Ascending aorta (tissue), 2 donors: Measurements from ENCODE around the gene CEND1. TPM values are rescaled to one million over a fixed set of nuclear protein-coding genes. Genes with fewer than 3 reads are reported as not detected.

ENCODE experiments used
- DNase-seq, 2 donors: peaks; one replicate each; pipeline ENCODE4 v3.0.0-alpha.2; 2019; ENCODE audit warnings: low spot score in 2 of 2
- H3K27ac ChIP-seq, 2 donors: fragments of 200-600 bp; sonication (generic); one replicate each; pipeline ENCODE4 v1.5.1; 2016 to 2017; ENCODE audit warnings: mild to moderate bottlenecking in 1 of 2
- H3K27me3 ChIP-seq: fragments of 200-600 bp; sonication (generic); one replicate; pipeline ENCODE4 v1.5.1; 2017
- H3K36me3 ChIP-seq, 2 donors: fragments of 200-600 bp; sonication (generic); one replicate each; pipeline ENCODE4 v1.5.1; 2016
- H3K4me1 ChIP-seq, 2 donors: fragments of 200-600 bp; sonication (generic); one replicate each; pipeline ENCODE4 v1.5.1; 2016 to 2017; ENCODE audit warnings: mild to moderate bottlenecking in 1 of 2
- H3K4me3 ChIP-seq, 2 donors: fragments of 200-600 bp; sonication (generic); one replicate each; pipeline ENCODE4 v1.5.1; 2016 to 2017; ENCODE audit warnings: mild to moderate bottlenecking in 1 of 2
- H3K9me3 ChIP-seq, 2 donors: fragments of 200-600 bp; sonication (generic); one replicate each; pipeline ENCODE4 v1.5.1; 2016
- intact Hi-C: fragments of 100-400 bp; cut with DNase I; formaldehyde crosslinking; loops from one replicate; pipeline ENCODE4 v1.15.1; 2023
- total RNA-seq: library from RNA; depleted of rRNA; stranded (reverse); fragments of >200 nt; gene quantifications from one replicate; pipeline ENCODE4 v1.1.0, GENCODE V29; 2016
- TF ChIP-seq, protein P1 (sequence below), 3 experiments: fragments of 200-600 bp in 2 of 3; fragments of 450-650 bp in 1 of 3; sonication (generic) in 2 of 3; IDR thresholded peaks; one replicate each; pipeline ENCODE4 v1.5.1; 2016 to 2019; ENCODE audit warnings: antibody characterized with exemption in 3 of 3, mild to moderate bottlenecking in 1 of 3, moderate library complexity in 1 of 3

Gene CEND1
- total RNA-seq, 1 donor from 2014 or later, result not detected

DNA sequence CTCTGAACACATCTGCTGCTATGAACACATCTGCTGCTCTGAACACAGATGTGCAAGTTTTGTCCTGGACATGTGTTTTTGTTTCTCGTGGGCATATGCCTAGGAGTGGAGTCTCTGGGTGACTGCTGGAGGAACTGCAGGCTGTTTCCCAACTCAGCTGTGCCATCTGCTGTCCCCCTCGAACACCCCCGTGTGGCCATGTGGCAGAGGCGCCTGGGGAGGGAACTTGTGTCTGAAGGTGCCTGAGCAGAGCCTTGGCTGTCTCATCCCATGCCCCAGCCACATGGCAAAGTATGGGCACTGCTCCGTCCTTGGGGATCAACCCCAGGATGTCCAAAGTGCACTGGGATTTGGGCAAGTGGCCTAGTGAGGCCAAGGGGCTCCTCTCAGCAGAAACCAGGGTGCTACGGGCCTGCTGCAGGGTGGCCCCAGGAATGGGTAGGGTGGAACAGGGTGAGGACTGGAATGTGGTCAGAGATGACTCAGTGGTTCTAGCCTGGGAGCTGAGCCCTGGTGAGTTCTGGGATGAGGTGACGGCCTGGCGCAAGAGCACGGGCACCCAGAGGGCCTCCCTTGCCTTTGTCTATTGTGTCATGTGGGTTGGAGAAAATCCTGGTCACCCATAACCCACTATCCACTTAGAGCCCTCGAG, 27.3 kb downstream of the CEND1 start:
- Histone ChIP-seq H3K4me3 (no peak overlapping the region), H3K27ac (no peak overlapping the region), H3K4me1 (no peaks in the 10 kb centered on the region), H3K27me3 (no peaks in the 10 kb centered on the region), H3K36me3 (peaks cover 82 to 85% of the 10 kb centered on the region in 2 donors), H3K9me3 (no peaks in the 10 kb centered on the region)
- no peak for DNase-seq
- TF ChIP-seq, protein P1, sequence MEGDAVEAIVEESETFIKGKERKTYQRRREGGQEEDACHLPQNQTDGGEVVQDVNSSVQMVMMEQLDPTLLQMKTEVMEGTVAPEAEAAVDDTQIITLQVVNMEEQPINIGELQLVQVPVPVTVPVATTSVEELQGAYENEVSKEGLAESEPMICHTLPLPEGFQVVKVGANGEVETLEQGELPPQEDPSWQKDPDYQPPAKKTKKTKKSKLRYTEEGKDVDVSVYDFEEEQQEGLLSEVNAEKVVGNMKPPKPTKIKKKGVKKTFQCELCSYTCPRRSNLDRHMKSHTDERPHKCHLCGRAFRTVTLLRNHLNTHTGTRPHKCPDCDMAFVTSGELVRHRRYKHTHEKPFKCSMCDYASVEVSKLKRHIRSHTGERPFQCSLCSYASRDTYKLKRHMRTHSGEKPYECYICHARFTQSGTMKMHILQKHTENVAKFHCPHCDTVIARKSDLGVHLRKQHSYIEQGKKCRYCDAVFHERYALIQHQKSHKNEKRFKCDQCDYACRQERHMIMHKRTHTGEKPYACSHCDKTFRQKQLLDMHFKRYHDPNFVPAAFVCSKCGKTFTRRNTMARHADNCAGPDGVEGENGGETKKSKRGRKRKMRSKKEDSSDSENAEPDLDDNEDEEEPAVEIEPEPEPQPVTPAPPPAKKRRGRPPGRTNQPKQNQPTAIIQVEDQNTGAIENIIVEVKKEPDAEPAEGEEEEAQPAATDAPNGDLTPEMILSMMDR (IDR thresholded peaks at IDR 0.05), result no peak
- intact Hi-C loops, result no loop called here

DNA sequence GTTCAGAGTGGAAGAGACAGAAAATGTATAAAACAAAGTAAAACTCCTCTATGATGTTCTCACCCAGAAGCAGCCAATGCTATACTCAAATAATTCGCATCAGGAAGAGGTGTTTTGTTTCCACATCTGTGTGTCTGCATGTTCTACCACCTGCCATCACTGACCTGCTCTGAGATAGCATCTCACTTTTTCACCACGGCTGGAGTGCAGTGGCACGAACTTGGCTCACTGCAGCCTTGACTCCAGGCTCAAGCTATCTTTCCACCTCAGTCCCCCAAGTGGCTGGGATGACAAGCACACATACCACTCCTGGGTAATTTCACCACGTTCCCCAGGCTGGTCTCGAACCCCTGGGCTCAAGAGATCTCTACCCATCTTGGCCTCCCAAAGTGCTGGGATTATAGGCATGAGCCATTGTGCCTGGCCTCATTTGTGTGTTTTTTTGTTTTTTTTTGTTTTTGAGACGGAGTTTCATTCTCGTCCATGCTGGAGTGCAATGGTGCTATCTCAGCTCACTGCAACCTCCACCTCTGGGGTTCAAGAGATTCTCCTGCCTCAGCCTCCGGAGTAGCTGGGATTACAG, 28.3 kb downstream of the CEND1 start:
- intact Hi-C loops, result no loop called here
- no peak overlapping the region for H3K27ac ChIP-seq
- peaks cover 86 to 91% of the 10 kb centered on the region in 2 donors for H3K36me3 ChIP-seq
- H3K4me1 ChIP-seq, result no peaks in the 10 kb centered on the region
- no peak for DNase-seq
- H3K27me3 ChIP-seq, result no peaks in the 10 kb centered on the region
- no peak overlapping the region for H3K4me3 ChIP-seq
- TF ChIP-seq, protein P1 (IDR thresholded peaks at IDR 0.05), result no peak
- no peaks in the 10 kb centered on the region for H3K9me3 ChIP-seq

DNA sequence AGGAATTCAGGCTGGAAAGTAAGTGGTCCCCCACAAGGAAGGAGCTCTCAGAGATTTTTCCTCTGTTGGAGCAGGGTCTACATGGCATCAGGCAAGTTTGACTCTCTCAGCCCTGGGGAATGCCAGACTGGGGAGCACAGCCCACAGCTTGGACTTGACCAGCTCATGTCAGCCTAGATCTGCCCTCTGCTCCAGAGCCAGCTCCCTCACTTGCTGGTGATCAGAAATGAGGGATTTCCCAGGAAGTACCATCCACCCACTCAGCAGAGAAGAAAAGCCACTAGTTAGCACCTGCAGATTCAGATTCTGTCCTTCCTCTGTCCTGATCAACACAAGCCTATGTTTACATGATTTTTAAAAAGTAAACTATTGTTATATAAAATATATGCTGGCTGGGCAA, 29.7 kb downstream of the CEND1 start:
- peaks cover 83 to 87% of the 10 kb centered on the region in 2 donors for H3K36me3 ChIP-seq
- H3K4me3 ChIP-seq, result no peak overlapping the region
- intact Hi-C loops, result no loop called here
- H3K9me3 ChIP-seq, result no peaks in the 10 kb centered on the region
- H3K4me1 ChIP-seq, result no peaks in the 10 kb centered on the region
- H3K27me3 ChIP-seq, result no peaks in the 10 kb centered on the region
- TF ChIP-seq, protein P1 (IDR thresholded peaks at IDR 0.05), result no peak
- H3K27ac ChIP-seq, result no peak overlapping the region
- DNase-seq, result no peak

DNA sequence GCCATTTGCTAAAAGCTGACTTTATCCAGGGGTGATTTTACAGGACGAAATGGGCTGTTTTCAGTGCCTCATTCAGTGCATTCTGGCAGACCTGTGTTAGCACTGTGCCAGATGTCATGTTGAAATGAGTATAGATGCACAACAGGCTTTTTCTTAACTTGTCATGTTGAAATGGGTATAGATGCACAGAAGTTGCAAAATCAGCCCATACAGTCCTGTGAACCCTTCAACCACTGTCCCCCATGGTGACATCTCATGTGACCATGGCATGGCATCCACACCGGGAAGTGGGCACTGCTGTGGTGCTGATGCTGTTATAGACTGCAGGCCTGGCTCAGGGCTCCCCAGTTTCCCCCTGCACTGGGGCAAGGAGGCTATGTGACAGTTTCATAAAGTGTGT, 40.2 kb downstream of the CEND1 start:
- H3K4me3 ChIP-seq, result no peak overlapping the region
- peaks cover 0 to 8% of the 10 kb centered on the region in 2 donors for H3K36me3 ChIP-seq
- DNase-seq, result no peak
- H3K4me1 ChIP-seq, result peaks cover 0 to 18% of the 10 kb centered on the region in 2 donors
- intact Hi-C loops, result loop anchor here (5.0 kb wide), 1 partner anchor 48 kb away; the partner anchor contains the start of gene SLC25A22
- TF ChIP-seq, protein P1 (IDR thresholded peaks at IDR 0.05), result no peak
- H3K27ac ChIP-seq, result no peak overlapping the region
- no peaks in the 10 kb centered on the region for H3K9me3 ChIP-seq
- no peaks in the 10 kb centered on the region for H3K27me3 ChIP-seq

DNA sequence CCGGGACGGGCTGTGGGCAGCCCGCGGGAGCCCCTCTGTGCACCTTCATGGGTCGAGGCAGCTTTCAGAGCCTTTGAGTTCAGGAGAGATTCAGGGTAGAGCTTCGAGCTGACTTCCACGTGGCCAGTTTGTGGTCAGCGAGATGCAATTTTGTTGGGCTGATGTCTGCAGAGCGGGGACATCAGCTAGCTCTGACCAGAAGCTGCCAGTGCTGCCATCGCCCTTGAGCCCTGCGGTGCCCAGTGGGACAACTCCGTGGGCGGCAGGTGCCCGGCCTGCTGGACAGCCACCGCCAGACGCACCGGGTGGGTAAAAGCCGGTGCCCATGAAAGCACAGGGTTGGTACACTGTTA, 41.9 kb downstream of the CEND1 start:
- intact Hi-C loops, result loop anchor here (5.0 kb wide), 1 partner anchor 49 kb away; the partner anchor contains the start of gene SLC25A22
- DNase-seq, result no peak
- Histone ChIP-seq H3K4me3 (peak overlapping the region; percentile 98 to 99), H3K27ac (peak overlapping the region; percentile 94 to 97), H3K27me3 (no peaks in the 10 kb centered on the region), H3K9me3 (no peaks in the 10 kb centered on the region), H3K36me3 (peaks cover 0 to 7% of the 10 kb centered on the region in 2 donors), H3K4me1 (peaks cover 0 to 18% of the 10 kb centered on the region in 2 donors)
- TF ChIP-seq, protein P1 (IDR thresholded peaks at IDR 0.05), result no peak
